TTC549 (cell line): ENCODE data around the gene ARHGDIG.
"Not testable (repeated sequence)": the region's sequence is repeated elsewhere in the genome, so short reads cannot be mapped to it uniquely, and the experiment has no call there.

ENCODE experiments used
- FAIRE-seq: peaks from 2 replicates; lab custom pipeline; 2012; peaks lifted over from hg19 to GRCh38; lab: Jason Lieb, UNC

Gene ARHGDIG

DNA sequence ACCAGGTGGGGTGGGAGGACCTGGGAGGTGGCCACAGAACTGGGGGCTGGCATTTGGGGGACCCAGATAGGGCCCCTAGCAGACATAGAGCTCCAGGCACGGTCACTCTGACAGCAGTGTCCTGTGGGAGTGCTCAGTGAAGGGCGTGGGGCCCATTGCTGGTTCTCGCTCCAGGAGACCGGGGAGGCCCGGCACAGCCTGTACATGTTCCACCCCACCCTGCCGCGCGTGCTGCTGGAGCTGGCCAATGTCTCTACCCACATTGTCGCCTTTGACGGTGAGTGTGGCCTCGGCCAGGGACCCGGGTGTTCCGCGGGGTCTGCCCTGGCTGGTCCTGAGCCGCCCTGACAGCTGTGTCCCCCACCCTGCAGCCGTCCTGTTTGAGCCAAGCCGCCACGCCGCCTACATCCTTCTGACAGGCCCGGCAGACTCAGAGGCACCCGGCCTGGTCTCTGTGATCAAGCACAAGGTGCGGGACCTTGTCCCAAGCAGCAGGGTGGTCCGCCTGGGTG is 15.9 kb upstream of the ARHGDIG start:
- no peak for FAIRE-seq

GRCh38 chr16:265002-265529 is 15.3 kb upstream of the ARHGDIG start:
- FAIRE-seq, result no peak

- FAIRE-seq, result no peak
These were observed 14.7 kb upstream of the ARHGDIG start for GRCh38 chr16:265711-266110.

DNA sequence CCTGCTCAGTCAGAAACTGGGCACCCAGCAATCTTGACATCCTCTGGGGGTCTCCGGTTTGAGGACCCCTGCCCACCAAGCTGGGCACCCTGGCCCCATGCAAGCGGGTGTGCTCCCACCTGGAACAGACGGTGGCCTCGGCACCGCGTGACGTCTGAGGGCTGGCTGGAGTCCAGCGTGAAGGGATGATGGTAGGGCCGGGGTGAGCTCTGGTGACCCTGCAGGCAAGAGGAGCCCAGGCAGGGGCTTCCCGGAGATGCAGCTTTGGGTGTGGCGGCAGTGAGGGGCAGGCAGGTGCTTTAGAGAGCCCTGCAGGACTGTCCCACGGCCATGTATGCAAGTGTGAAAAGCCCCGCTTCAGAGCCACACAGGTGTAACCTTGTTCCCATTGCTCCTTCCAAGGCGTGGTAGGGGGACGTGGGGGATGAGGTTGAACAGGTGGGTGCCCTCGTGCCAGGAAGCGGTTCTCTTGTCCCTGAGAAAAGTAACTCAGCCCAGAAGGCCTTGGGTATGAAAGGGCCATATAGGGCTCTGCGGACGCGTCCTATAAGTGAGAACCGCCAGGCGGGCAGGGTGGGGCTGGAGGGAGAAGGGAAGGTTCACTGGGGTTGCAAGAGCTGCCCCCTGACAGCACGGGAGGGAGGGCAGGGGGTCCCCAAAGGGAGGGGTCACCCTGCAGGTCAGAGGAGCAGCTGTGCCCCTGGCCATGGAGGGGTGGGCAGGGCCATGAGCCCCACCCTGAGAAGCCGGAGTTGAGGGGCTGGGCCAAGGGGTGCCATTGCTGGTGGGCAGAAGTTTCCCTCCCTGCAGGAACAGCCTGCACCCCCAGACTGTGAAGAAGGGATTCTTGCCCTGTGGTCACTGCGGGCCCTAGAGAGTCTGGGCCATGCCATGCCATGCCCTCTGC is 13.9 kb upstream of the ARHGDIG start:
- no peak for FAIRE-seq

DNA sequence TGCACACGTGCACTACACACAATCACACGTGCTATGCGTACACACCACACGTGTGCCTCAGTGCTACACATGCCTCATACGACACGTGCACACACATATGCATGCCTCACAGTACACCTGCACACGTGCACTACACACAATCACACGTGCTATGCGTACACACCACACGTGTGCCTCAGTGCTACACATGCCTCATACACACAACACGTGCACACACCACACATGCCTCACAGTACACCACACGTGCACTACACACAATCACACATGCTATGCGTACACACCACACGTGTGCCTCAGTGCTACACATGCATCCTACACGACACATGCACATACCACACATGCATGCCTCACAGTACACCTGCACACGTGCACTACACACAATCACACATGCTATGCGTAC is 12.8 kb upstream of the ARHGDIG start:
- FAIRE-seq, result not testable (repeated sequence)

DNA sequence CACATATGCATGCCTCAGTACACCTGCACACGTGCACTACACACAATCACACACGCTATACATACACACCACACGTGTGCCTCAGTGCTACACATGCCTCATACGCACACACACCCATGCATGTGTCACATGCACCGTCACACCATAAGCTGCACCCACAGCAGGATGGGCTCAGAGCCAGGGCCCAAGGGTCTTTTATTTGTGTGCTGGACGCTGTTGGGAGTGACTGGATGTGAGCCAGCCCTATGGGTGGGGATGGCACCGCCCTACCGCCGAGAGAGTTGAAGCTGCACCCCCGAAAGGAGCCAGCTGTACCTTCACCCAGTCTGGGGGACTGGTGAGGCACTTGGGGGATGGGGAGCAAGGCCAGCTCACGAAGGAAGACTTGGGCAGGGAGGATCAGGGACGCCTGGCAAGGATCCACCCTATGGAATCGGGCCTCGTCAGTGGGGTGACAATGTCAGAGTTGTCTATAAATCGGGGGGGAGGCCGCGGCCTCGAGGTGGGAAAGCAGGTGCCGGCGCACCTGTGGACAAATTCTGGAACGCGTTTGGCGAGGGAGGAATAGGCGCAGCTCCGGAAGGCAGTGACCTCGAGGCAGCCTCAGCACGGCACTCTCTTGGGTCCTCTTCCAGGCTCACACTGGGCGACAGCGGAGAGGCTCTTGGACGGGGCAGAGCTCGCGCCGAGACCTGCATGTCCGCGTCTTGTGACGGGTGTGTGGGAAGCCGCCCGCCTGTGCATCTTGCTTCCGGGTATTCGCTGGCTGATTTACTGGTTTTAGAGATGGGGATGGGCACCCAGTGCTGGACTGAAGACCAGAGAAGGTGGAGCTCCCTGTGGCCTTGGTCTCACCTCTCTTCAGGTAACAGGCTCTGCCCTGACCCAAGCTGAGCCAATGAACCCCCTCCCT is 12.0 kb upstream of the ARHGDIG start:
- no peak for FAIRE-seq

DNA sequence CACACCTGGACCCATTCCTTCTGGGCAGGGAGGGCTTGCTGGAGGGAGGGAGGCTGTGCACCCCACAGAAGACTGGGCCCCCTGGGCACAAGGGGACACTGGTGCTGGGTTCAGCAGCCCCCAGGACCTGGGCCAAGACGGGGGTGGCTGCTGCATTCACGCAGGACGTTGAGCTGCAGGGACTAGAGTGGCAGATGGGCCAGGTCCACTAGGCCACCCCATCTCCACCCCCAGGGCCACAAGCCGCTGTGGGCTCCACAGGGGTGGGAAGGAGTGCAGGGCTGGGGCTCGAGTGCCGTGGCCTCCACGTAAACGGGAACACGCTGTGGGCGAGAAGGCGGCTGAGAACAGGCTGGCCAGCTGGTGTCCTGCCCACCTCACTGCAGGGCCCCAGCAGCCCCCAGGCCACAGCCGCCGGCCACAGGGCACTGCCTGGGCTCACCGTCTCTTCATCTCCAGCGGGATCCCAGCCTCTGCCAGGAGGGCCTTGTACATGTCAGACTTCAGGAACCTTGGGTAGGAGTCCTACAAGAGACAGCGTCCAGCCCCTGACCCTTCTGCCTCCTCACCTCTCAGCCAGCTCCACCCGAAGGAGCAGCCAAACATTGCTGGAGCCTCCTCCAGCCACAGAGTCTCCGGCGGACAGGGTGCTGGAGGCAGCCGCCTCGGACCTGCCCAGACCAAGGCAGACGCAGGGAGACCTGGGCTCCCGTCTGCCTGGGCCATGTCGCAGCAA is 11.2 kb upstream of the ARHGDIG start:
- no peak for FAIRE-seq

DNA sequence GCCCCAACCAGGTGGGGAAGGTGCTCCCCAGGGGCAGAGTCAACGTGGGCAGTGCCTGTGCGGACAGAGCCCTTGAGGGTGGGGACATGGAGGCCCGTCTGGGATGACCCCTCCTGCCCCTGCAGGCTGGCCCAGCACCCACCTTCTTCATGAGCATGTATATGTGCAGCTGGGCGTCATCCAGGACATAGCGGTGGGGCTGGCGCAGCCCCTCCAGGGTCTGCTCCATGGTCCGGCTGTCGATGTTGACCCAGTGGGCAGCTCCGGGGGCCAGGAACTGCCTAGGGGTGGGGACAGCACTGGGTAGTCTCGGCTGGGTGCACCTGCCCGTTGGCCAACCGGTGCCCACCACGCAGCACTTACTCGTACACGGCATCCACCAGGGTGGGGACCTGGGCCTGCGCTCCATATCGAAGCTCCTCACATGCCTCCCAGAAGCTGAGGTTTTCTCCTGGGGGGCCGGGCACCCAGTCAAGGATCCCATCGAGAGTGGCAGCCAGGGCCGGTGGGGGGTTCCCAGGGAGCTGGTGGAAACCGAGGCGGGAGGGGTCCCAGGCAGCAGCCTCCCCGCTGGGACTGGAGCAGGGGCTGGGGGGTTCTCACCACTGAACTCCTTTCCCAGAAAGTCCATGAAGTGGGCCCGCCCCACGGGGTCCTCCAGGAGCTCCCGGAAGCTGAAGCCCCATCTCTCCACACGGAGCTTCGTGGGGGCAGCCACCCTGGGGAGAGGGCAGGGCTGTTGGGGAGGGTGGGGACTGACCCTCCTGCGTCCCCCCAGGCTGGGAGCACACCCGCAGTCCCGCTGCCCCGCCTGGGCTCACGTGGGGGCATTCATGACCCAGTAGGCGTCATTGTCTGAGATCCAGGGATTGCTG is 9.8 kb upstream of the ARHGDIG start:
- no peak for FAIRE-seq

DNA sequence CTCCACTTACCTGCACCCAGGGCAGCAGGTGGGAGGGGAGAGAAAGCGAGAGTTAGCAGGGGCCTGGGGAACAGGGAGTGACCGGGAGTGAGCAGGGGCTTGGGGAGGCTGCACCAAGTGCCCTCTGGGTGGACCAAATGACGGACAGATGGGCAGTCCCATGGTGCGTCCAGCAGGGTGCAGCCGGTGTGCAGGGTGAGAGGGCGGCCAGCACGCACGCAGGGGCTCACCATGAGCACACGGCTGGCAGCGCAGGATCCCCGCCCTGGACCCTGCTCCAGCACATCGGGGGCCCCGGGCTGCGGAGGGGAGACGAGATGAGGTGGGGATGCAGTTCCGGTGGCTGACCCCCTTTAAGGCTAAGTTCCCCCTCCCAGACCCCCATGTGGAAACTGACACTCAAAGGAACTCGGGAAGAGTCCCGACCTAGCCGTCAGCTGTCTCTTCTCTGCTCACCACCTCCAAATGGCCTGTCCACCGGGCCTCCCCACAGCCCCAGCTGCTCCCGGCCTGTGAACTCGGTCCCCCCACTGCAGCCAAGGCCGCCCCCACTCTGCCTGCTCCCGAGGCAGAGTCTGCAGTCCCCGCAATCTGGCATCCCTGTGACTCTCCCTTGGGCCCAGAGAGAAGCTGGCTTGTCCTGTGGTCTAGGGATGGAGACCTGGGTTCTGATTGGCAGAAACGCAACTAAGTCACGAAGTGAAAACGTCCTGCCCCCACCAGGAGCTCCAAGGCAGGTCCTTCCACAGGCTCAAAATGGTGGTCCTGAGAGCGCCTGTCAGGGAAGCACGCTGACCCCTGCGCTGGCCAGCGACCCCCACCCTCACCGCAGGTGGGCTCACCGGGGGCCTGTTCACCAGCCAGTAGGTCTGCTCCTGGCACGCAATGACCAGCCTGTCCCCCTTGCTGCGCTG is 7.5 kb upstream of the ARHGDIG start:
- no peak for FAIRE-seq

DNA sequence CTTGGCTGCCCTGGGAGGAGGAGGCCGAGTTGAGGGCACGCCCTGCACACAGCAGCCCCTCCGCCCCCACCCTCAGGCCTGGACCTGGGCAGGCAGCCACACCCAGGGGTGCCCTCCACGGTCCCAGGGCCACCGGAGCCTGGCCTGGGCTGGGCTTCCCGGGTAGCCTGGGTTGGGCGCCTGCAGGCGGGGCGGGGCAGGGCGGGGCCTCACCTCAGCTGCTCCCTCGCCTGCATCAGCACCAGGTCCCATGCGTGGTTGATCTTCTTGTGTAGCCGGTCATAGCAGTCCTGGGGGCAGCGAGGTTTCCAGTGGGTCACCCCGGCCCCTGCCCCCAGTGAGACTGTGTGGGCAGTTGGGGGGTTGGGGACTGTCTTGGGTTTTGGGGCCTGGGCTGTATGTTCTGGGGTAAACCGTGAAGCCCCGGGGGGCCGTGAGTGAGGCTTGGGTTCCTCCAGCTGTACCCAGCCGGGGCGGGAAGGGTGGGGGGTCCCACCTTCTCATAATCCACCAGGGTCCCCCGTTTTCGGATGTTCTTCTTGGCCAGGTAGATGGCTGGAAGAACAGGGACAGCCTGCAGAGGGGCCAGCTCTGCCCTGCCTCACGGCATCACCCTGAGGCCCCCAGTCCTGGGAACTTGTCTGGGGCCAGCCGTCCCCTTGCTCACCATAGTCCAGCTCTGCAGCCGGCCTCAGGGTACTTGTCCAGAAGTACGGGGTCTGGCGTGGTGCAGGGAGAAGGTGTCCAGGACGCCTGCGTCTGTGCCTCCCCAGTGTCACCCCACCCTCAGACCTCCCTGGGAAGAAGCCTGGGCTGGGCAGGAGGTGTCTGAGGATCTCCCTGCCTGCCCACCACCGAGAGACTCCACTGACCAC is 6.6 kb upstream of the ARHGDIG start:
- no peak for FAIRE-seq

GRCh38 chr16:275041-275641 is 5.2 kb upstream of the ARHGDIG start:
- no peak for FAIRE-seq

GRCh38 chr16:275786-276232 is 4.6 kb upstream of the ARHGDIG start, which contains the start of gene RGS11:
Gene RGS11 (minus strand): TSS chr16:275944. CDS start chr16:275911, 33 bp downstream.
- no peak for FAIRE-seq

GRCh38 chr16:276426-277077 is 3.8 kb upstream of the ARHGDIG start:
- FAIRE-seq, result no peak

GRCh38 chr16:278863-279366 is 1.5 kb upstream of the ARHGDIG start:
- FAIRE-seq, result no peak

- no peak for FAIRE-seq
These were observed 860 bp upstream of the ARHGDIG start for GRCh38 chr16:279531-279930.

DNA sequence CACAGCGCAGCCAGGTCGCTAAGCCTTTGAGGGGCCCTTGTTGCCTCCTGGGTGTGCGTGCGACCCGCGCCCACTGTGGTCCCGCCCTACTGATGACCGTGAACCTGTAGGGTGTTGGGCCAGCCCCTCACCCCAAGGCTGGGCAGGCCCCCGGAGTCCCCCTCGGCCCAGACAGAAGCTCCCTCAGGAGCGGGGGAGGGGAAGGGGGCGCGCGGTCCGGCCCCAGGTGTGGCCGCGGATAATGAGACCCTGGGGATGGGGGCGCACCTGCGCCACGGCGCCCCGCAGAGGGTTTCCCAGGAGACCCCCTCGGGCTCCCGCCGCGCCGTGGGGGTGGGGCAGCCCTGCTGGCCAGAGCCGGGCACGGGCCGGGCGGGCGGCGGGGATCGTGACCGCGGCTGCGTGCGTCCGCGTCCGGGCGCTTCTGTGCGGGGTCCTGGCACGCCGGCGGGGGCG is 358 bp upstream of the ARHGDIG start:
- FAIRE-seq, result no peak

- FAIRE-seq, result no peak
These were observed 734 bp downstream of the ARHGDIG start for GRCh38 chr16:280991-281659.
